Measurements from ENCODE around the gene CDH22. TPM values are rescaled to one million over a fixed set of nuclear protein-coding genes. Genes with fewer than 3 reads are reported as not detected.

Gene CDH22
- total RNA-seq, 1 experiment from 2014 or later = not detected

DNA sequence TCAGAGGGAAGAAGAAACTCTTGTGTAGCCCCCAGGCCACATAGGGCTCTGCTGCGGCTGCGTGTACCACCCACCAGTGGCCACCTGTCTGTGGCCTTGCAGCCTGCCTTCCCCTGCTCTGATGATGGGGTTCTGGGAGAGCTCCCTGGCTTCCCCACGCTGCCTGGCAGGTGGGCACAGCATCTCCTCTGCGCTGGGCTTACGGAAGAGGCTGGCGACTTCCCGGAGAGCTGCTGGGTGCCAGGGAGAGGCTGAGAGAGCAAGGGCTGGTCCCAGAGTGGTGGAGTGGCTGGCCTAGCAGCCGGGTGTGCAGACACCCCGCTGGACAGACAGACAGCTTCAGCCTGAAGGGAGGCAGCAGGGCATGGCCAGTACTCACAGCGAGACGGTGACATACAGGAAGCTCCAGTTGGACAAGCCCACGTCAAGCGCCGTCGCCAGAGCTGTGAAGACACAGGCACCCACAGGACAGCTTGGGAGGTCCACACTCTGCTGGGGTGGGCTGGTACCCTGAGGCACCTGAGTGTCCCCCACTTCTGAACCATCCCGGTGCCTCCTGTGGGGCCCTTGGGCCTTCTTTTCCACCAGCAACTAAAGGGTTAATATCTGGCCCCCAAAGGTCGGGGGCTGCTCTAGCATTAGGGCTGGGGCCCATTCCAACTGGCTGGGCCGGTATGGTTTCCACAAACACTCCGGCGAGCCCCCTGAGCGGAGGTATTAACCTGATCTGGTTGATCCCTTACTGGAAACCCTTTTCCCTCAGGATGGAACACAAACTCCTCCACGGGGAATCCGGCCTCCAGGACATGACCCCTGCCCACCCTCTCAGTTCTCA is 48.1 kb upstream of the CDH22 start:
- no peaks in the 10 kb centered on the region for H3K4me1 ChIP-seq (ENCODE audit: control insufficient read depth, insufficient read depth, low read length)
- H3K4me3 ChIP-seq (ENCODE audit: low read depth in 2 of 2, low read length in 2 of 2) = no peak overlapping the region
- H3K27me3 ChIP-seq (ENCODE audit: control insufficient read depth, insufficient read depth, low read length) = no peaks in the 10 kb centered on the region
- POLR2A ChIA-PET = no interaction called here
- CTCF ChIA-PET = interaction anchor here (0.5 kb wide), 1 partner anchor 229 kb away, joined by 6 read pairs; no protein-coding TSS in a partner anchor
- DNase-seq (ENCODE audit: low read depth, low spot score) (no peak), ATAC-seq (no peak)
- H3K27ac ChIP-seq (ENCODE audit: low read length) = no peak overlapping the region
- in situ Hi-C loops (cut with HindIII; ENCODE audit: low pct_unique_long_range_greater_than_20kb, low sequenced_read_pairs) (no loop called here), intact Hi-C loops (cut with micrococcal nuclease; ENCODE audit: unreplicated experiment) (no loop called here)
- TF ChIP-seq, protein P1, sequence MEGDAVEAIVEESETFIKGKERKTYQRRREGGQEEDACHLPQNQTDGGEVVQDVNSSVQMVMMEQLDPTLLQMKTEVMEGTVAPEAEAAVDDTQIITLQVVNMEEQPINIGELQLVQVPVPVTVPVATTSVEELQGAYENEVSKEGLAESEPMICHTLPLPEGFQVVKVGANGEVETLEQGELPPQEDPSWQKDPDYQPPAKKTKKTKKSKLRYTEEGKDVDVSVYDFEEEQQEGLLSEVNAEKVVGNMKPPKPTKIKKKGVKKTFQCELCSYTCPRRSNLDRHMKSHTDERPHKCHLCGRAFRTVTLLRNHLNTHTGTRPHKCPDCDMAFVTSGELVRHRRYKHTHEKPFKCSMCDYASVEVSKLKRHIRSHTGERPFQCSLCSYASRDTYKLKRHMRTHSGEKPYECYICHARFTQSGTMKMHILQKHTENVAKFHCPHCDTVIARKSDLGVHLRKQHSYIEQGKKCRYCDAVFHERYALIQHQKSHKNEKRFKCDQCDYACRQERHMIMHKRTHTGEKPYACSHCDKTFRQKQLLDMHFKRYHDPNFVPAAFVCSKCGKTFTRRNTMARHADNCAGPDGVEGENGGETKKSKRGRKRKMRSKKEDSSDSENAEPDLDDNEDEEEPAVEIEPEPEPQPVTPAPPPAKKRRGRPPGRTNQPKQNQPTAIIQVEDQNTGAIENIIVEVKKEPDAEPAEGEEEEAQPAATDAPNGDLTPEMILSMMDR (IDR thresholded peaks at IDR 0.05) = no peak
- TF ChIP-seq, protein P2, sequence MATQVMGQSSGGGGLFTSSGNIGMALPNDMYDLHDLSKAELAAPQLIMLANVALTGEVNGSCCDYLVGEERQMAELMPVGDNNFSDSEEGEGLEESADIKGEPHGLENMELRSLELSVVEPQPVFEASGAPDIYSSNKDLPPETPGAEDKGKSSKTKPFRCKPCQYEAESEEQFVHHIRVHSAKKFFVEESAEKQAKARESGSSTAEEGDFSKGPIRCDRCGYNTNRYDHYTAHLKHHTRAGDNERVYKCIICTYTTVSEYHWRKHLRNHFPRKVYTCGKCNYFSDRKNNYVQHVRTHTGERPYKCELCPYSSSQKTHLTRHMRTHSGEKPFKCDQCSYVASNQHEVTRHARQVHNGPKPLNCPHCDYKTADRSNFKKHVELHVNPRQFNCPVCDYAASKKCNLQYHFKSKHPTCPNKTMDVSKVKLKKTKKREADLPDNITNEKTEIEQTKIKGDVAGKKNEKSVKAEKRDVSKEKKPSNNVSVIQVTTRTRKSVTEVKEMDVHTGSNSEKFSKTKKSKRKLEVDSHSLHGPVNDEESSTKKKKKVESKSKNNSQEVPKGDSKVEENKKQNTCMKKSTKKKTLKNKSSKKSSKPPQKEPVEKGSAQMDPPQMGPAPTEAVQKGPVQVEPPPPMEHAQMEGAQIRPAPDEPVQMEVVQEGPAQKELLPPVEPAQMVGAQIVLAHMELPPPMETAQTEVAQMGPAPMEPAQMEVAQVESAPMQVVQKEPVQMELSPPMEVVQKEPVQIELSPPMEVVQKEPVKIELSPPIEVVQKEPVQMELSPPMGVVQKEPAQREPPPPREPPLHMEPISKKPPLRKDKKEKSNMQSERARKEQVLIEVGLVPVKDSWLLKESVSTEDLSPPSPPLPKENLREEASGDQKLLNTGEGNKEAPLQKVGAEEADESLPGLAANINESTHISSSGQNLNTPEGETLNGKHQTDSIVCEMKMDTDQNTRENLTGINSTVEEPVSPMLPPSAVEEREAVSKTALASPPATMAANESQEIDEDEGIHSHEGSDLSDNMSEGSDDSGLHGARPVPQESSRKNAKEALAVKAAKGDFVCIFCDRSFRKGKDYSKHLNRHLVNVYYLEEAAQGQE (IDR thresholded peaks at IDR 0.05; ENCODE audit: insufficient read depth in 1 of 2, low read depth in 2 of 2, low read length in 1 of 2) = no peak
- TF ChIP-seq POLR2AphosphoS5 (IDR thresholded peaks at IDR 0.05; ENCODE audit: low read depth, low read length) = no peak; the same call in 1 of the 2 replicates
- no peak for TF ChIP-seq TCF7L2 (IDR thresholded peaks at IDR 0.05; ENCODE audit: low read depth, low read length)
- TF ChIP-seq SIN3A (IDR thresholded peaks at IDR 0.05; ENCODE audit: borderline replicate concordance, insufficient read depth, low read depth, low read length) = no peak
- BruUV-seq (replicated peaks) = no TSS peak
- no peaks in the 10 kb centered on the region for H3K9me3 ChIP-seq (ENCODE audit: control insufficient read depth, insufficient read depth, low read depth, low read length)
- H3K36me3 ChIP-seq (ENCODE audit: control insufficient read depth, insufficient read depth, low read length) = no peaks in the 10 kb centered on the region

DNA sequence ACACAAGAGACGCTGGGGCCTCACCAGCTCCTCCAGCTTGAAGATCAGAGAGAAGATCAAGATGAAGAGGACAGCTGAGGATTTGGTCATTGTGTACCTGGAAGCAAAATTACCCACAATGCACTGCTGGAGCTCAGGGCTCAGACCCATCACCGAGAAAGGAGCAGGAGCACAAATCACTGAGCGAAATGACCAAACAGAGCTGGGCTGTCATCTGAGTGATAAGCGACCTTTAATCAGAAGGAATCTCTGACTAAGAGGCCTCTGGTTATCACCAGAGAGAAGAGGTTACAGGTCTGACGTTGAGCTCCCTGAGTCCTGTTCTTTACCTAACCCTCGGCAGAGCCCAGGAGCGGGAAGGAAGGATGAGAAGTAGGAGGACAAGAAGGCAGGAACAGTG is 47.5 kb upstream of the CDH22 start:
- ATAC-seq (no peak), DNase-seq (ENCODE audit: low read depth, low spot score) (no peak)
- in situ Hi-C loops (cut with HindIII; ENCODE audit: low pct_unique_long_range_greater_than_20kb, low sequenced_read_pairs) (no loop called here), intact Hi-C loops (cut with micrococcal nuclease; ENCODE audit: unreplicated experiment) (no loop called here)
- Histone ChIP-seq H3K4me3 (ENCODE audit: low read depth in 2 of 2, low read length in 2 of 2) (no peak overlapping the region), H3K4me1 (ENCODE audit: control insufficient read depth, insufficient read depth, low read length) (no peaks in the 10 kb centered on the region), H3K27me3 (ENCODE audit: control insufficient read depth, insufficient read depth, low read length) (no peaks in the 10 kb centered on the region), H3K27ac (ENCODE audit: low read length) (no peak overlapping the region), H3K36me3 (ENCODE audit: control insufficient read depth, insufficient read depth, low read length) (no peaks in the 10 kb centered on the region), H3K9me3 (ENCODE audit: control insufficient read depth, insufficient read depth, low read depth, low read length) (no peaks in the 10 kb centered on the region)
- POLR2A ChIA-PET = no interaction called here
- BruUV-seq (replicated peaks) = no TSS peak
- TF ChIP-seq, protein P2 (IDR thresholded peaks at IDR 0.05; ENCODE audit: insufficient read depth in 1 of 2, low read depth in 2 of 2, low read length in 1 of 2) = no peak
- TF ChIP-seq, protein P1 (IDR thresholded peaks at IDR 0.05) = no peak
- no peak for TF ChIP-seq POLR2AphosphoS5 (IDR thresholded peaks at IDR 0.05; ENCODE audit: low read depth, low read length)
- no peak for TF ChIP-seq SIN3A (IDR thresholded peaks at IDR 0.05; ENCODE audit: borderline replicate concordance, insufficient read depth, low read depth, low read length)
- TF ChIP-seq TCF7L2 (IDR thresholded peaks at IDR 0.05; ENCODE audit: low read depth, low read length) = no peak
- CTCF ChIA-PET = interaction anchor here (0.5 kb wide), 1 partner anchor 228 kb away, joined by 6 read pairs; no protein-coding TSS in a partner anchor
